Stimulated activated CD8-positive, alpha-beta memory T cell treated with anti-CD3 and anti-CD28 coated beads, Interleukin-4, amount 100 ng/mL, for 24 hours (primary cell): ENCODE data around the gene CEPT1.
A peak's percentile ranks its signal among the peaks of the same experiment; 100 is the strongest.
"Not testable (repeated sequence)": the region's sequence is repeated elsewhere in the genome, so short reads cannot be mapped to it uniquely, and the experiment has no call there.

ENCODE experiments used
- DNase-seq: peaks from one replicate; pipeline ENCODE4 v3.0.0-alpha.2; 2020; ENCODE audit warnings: low read depth

Gene CEPT1

GRCh38 chr1:111139956-111140679 lies at the start of gene CEPT1, which contains the start of gene DRAM2:
Gene CEPT1, plus strand, starts transcription at chr1:111140223. Its CDS starts 7,492 bp downstream, at chr1:111147715.
Gene DRAM2, minus strand, starts transcription at chr1:111140093. Its CDS starts 8,539 bp downstream, at chr1:111131554.
- DNase-seq: peak; percentile 88

GRCh38 chr1:111095421-111095820 lies 44.6 kb upstream of the CEPT1 start:
- DNase-seq: not testable (repeated sequence)

GRCh38 chr1:111097356-111098099 lies 42.5 kb upstream of the CEPT1 start:
- DNase-seq: no peak

GRCh38 chr1:111099289-111099688 lies 40.7 kb upstream of the CEPT1 start:
- no peak for DNase-seq

GRCh38 chr1:111101854-111102642 lies 38.0 kb upstream of the CEPT1 start:
- DNase-seq: no peak

- DNase-seq: no peak
These were observed 35.0 kb upstream of the CEPT1 start for GRCh38 chr1:111104981-111105380.

- DNase-seq: no peak
These were observed 29.7 kb upstream of the CEPT1 start for GRCh38 chr1:111110197-111110899.

GRCh38 chr1:111116496-111116895 lies 23.5 kb upstream of the CEPT1 start:
- DNase-seq: no peak

- DNase-seq: no peak
These were observed 13.7 kb upstream of the CEPT1 start for GRCh38 chr1:111126354-111126753.

- no peak for DNase-seq
These were observed 11.9 kb upstream of the CEPT1 start for GRCh38 chr1:111127923-111128643.

- DNase-seq: no peak
These were observed 10.6 kb upstream of the CEPT1 start for GRCh38 chr1:111129376-111129775.

- no peak for DNase-seq
These were observed 8.3 kb upstream of the CEPT1 start for GRCh38 chr1:111131693-111132092.

- DNase-seq: no peak
These were observed 6.2 kb upstream of the CEPT1 start for GRCh38 chr1:111133866-111134265.

- peak; percentile 42 for DNase-seq
These were observed 583 bp upstream of the CEPT1 start for GRCh38 chr1:111139324-111139955.

- DNase-seq: no peak
These were observed 601 bp downstream of the CEPT1 start for GRCh38 chr1:111140680-111140967.

GRCh38 chr1:111141245-111142220 lies 1.5 kb downstream of the CEPT1 start:
- DNase-seq: no peak

GRCh38 chr1:111142356-111142975 lies 2.4 kb downstream of the CEPT1 start:
- DNase-seq: no peak

GRCh38 chr1:111145542-111145941 lies 5.5 kb downstream of the CEPT1 start:
- DNase-seq: no peak
